ENCODE results near the gene CGB5. TPM values are rescaled to one million over a fixed set of nuclear protein-coding genes. Genes with fewer than 3 reads are reported as not detected.
A peak's percentile ranks its signal among the peaks of the same experiment; 100 is the strongest.
"Not testable (repeated sequence)": the region's sequence is repeated elsewhere in the genome, so short reads cannot be mapped to it uniquely, and the experiment has no call there.

CGB5 gene
- total RNA-seq, 1 donor from 2014 or later, result not detected

- not testable (repeated sequence) for H3K27me3 ChIP-seq (ENCODE audit: control insufficient read depth in 3 of 3, insufficient read depth in 3 of 3, low read length in 3 of 3); H3K36me3 ChIP-seq (ENCODE audit: control insufficient read depth in 3 of 3, insufficient read depth in 3 of 3, low read length in 3 of 3); H3K27ac ChIP-seq (ENCODE audit: low read depth, low read length); H3K4me3 ChIP-seq (ENCODE audit: low read length in 3 of 3); H3K9ac ChIP-seq (ENCODE audit: low read depth in 1 of 3, low read length in 3 of 3); H3K4me1 ChIP-seq (ENCODE audit: control insufficient read depth in 3 of 3, insufficient read depth in 3 of 3, low read length in 3 of 3); H3K9me3 ChIP-seq (ENCODE audit: control insufficient read depth in 3 of 3, low read length in 3 of 3)
These were observed 5.5 kb upstream of the CGB5 start for GRCh38 chr19:49038111-49038510.

GRCh38 chr19:49038557-49039276, 4.9 kb upstream of the CGB5 start:
- not testable (repeated sequence) for H3K27ac ChIP-seq (ENCODE audit: low read depth, low read length); H3K36me3 ChIP-seq (ENCODE audit: control insufficient read depth in 3 of 3, insufficient read depth in 3 of 3, low read length in 3 of 3); H3K9ac ChIP-seq (ENCODE audit: low read depth in 1 of 3, low read length in 3 of 3); H3K9me3 ChIP-seq (ENCODE audit: control insufficient read depth in 3 of 3, low read length in 3 of 3); H3K4me1 ChIP-seq (ENCODE audit: control insufficient read depth in 3 of 3, insufficient read depth in 3 of 3, low read length in 3 of 3); H3K4me3 ChIP-seq (ENCODE audit: low read length in 3 of 3); H3K27me3 ChIP-seq (ENCODE audit: control insufficient read depth in 3 of 3, insufficient read depth in 3 of 3, low read length in 3 of 3)

GRCh38 chr19:49039736-49040135, 3.9 kb upstream of the CGB5 start:
- H3K4me1 ChIP-seq (ENCODE audit: control insufficient read depth in 3 of 3, insufficient read depth in 3 of 3, low read length in 3 of 3); H3K9ac ChIP-seq (ENCODE audit: low read depth in 1 of 3, low read length in 3 of 3); H3K27ac ChIP-seq (ENCODE audit: low read depth, low read length); H3K4me3 ChIP-seq (ENCODE audit: low read length in 3 of 3); H3K9me3 ChIP-seq (ENCODE audit: control insufficient read depth in 3 of 3, low read length in 3 of 3); H3K36me3 ChIP-seq (ENCODE audit: control insufficient read depth in 3 of 3, insufficient read depth in 3 of 3, low read length in 3 of 3); H3K27me3 ChIP-seq (ENCODE audit: control insufficient read depth in 3 of 3, insufficient read depth in 3 of 3, low read length in 3 of 3): not testable (repeated sequence)

GRCh38 chr19:49042177-49042576, 1.5 kb upstream of the CGB5 start:
- Histone ChIP-seq H3K9me3 (ENCODE audit: control insufficient read depth in 3 of 3, low read length in 3 of 3) (no peaks in the 10 kb centered on the region), H3K9ac (ENCODE audit: low read depth in 1 of 3, low read length in 3 of 3) (no peak overlapping the region), H3K27me3 (ENCODE audit: control insufficient read depth in 3 of 3, insufficient read depth in 3 of 3, low read length in 3 of 3) (no peaks in the 10 kb centered on the region), H3K4me1 (ENCODE audit: control insufficient read depth in 3 of 3, insufficient read depth in 3 of 3, low read length in 3 of 3) (no peaks in the 10 kb centered on the region), H3K27ac (ENCODE audit: low read depth, low read length) (no peak overlapping the region), H3K4me3 (ENCODE audit: low read length in 3 of 3) (no peak overlapping the region), H3K36me3 (ENCODE audit: control insufficient read depth in 3 of 3, insufficient read depth in 3 of 3, low read length in 3 of 3) (no peaks in the 10 kb centered on the region)

GRCh38 chr19:49042666-49043065, 982 bp upstream of the CGB5 start:
- H3K27ac ChIP-seq (ENCODE audit: low read depth, low read length); H3K4me3 ChIP-seq (ENCODE audit: low read length in 3 of 3); H3K36me3 ChIP-seq (ENCODE audit: control insufficient read depth in 3 of 3, insufficient read depth in 3 of 3, low read length in 3 of 3); H3K4me1 ChIP-seq (ENCODE audit: control insufficient read depth in 3 of 3, insufficient read depth in 3 of 3, low read length in 3 of 3); H3K27me3 ChIP-seq (ENCODE audit: control insufficient read depth in 3 of 3, insufficient read depth in 3 of 3, low read length in 3 of 3); H3K9me3 ChIP-seq (ENCODE audit: control insufficient read depth in 3 of 3, low read length in 3 of 3); H3K9ac ChIP-seq (ENCODE audit: low read depth in 1 of 3, low read length in 3 of 3): not testable (repeated sequence)

GRCh38 chr19:49049011-49049410, 5.4 kb downstream of the CGB5 start, which contains the start of gene CGB8:
TSS of gene CGB8 (minus strand) at chr19:49049111. CDS start at chr19:49048739, 372 bp downstream.
- H3K9me3 ChIP-seq (ENCODE audit: control insufficient read depth in 3 of 3, low read length in 3 of 3); H3K36me3 ChIP-seq (ENCODE audit: control insufficient read depth in 3 of 3, insufficient read depth in 3 of 3, low read length in 3 of 3); H3K4me3 ChIP-seq (ENCODE audit: low read length in 3 of 3); H3K27me3 ChIP-seq (ENCODE audit: control insufficient read depth in 3 of 3, insufficient read depth in 3 of 3, low read length in 3 of 3); H3K4me1 ChIP-seq (ENCODE audit: control insufficient read depth in 3 of 3, insufficient read depth in 3 of 3, low read length in 3 of 3); H3K9ac ChIP-seq (ENCODE audit: low read depth in 1 of 3, low read length in 3 of 3); H3K27ac ChIP-seq (ENCODE audit: low read depth, low read length): not testable (repeated sequence)

- H3K27me3 ChIP-seq (ENCODE audit: control insufficient read depth in 3 of 3, insufficient read depth in 3 of 3, low read length in 3 of 3); H3K36me3 ChIP-seq (ENCODE audit: control insufficient read depth in 3 of 3, insufficient read depth in 3 of 3, low read length in 3 of 3): not testable (repeated sequence)
These were observed 6.2 kb downstream of the CGB5 start for GRCh38 chr19:49049834-49050233.

GRCh38 chr19:49050376-49051033, 6.9 kb downstream of the CGB5 start:
- H3K9me3 ChIP-seq (ENCODE audit: control insufficient read depth in 3 of 3, low read length in 3 of 3); H3K4me1 ChIP-seq (ENCODE audit: control insufficient read depth in 3 of 3, insufficient read depth in 3 of 3, low read length in 3 of 3); H3K4me3 ChIP-seq (ENCODE audit: low read length in 3 of 3); H3K36me3 ChIP-seq (ENCODE audit: control insufficient read depth in 3 of 3, insufficient read depth in 3 of 3, low read length in 3 of 3); H3K27ac ChIP-seq (ENCODE audit: low read depth, low read length); H3K9ac ChIP-seq (ENCODE audit: low read depth in 1 of 3, low read length in 3 of 3); H3K27me3 ChIP-seq (ENCODE audit: control insufficient read depth in 3 of 3, insufficient read depth in 3 of 3, low read length in 3 of 3): not testable (repeated sequence)

More at GRCh38 chr19:49049834-49050233, 6.2 kb downstream of the CGB5 start:
- not testable (repeated sequence) for H3K4me3 ChIP-seq (ENCODE audit: low read length in 3 of 3); H3K9ac ChIP-seq (ENCODE audit: low read depth in 1 of 3, low read length in 3 of 3); H3K4me1 ChIP-seq (ENCODE audit: control insufficient read depth in 3 of 3, insufficient read depth in 3 of 3, low read length in 3 of 3); H3K9me3 ChIP-seq (ENCODE audit: control insufficient read depth in 3 of 3, low read length in 3 of 3); H3K27ac ChIP-seq (ENCODE audit: low read depth, low read length)

GRCh38 chr19:49056101-49056901, 12.7 kb downstream of the CGB5 start:
- Histone ChIP-seq H3K36me3 (ENCODE audit: control insufficient read depth in 3 of 3, insufficient read depth in 3 of 3, low read length in 3 of 3) (no peaks in the 10 kb centered on the region), H3K27ac (ENCODE audit: low read depth, low read length) (no peak overlapping the region), H3K4me1 (ENCODE audit: control insufficient read depth in 3 of 3, insufficient read depth in 3 of 3, low read length in 3 of 3) (peaks cover 15 to 27% (median 20%) of the 10 kb centered on the region in 3 donors), H3K9ac (ENCODE audit: low read depth in 1 of 3, low read length in 3 of 3) (peak overlapping the region; percentile 70 to 87 (median 77)), H3K4me3 (ENCODE audit: low read length in 3 of 3) (peak overlapping the region; percentile 66 to 81 (median 70)), H3K27me3 (ENCODE audit: control insufficient read depth in 3 of 3, insufficient read depth in 3 of 3, low read length in 3 of 3) (peaks cover 0 to 5% (median 0%) of the 10 kb centered on the region in 3 donors), H3K9me3 (ENCODE audit: control insufficient read depth in 3 of 3, low read length in 3 of 3) (no peaks in the 10 kb centered on the region)

All from skeletal muscle tissue (tissue), 4 donors.